ENCODE data around the gene GPI. TPM values are rescaled to one million over a fixed set of nuclear protein-coding genes. Genes with fewer than 3 reads are reported as not detected.

Gene GPI
- polyA plus RNA-seq, 1 donor (not counting 4 experiments of a cell fraction or from before 2014, with no cell fraction given): 123 TPM

DNA sequence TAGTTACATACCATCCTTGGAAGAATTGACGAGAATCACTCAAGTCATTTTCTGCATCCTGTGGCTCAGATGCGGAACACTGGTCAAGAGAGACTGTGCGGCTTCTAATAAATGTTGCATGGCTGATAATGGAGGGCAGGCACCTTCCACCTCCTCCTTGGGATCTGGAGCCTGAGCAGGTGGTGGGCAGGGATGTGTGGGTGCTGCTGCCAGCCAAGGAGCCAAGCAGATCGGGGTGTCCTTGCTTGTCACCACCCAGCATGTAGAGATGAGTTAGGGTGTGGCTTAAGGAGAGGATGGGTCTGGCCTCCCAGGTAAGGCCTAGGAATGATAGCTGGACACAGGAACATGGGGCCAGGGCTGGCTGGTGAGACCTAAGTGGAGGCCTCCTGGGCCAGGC is 17.5 kb downstream of the GPI start:
- Histone ChIP-seq H4K20me1 (ENCODE audit: control insufficient read depth, extremely low read depth, insufficient read depth, low read length) (peaks cover 4% of the 10 kb centered on the region), H3K9ac (ENCODE audit: control insufficient read depth, extremely low read depth, insufficient read depth, low read length) (no peak overlapping the region), H3K4me2 (ENCODE audit: control insufficient read depth, extremely low read depth, insufficient read depth, low read depth, low read length) (no peak overlapping the region), H3K4me1 (ENCODE audit: control insufficient read depth, extremely low read depth, insufficient read depth, low read length) (no peaks in the 10 kb centered on the region), H3K36me3 (ENCODE audit: control insufficient read depth in 2 of 2, extremely low read depth in 1 of 2, insufficient read depth in 2 of 2, low read length in 2 of 2) (peaks cover 67 to 81% of the 10 kb centered on the region in 2 experiments), H3K27ac (ENCODE audit: control insufficient read depth, insufficient read depth, low read length) (no peak overlapping the region), H3K27me3 (ENCODE audit: control insufficient read depth, extremely low read depth, insufficient read depth, low read length) (no peaks in the 10 kb centered on the region), H2AFZ (ENCODE audit: control insufficient read depth, low read length) (no peak overlapping the region), H3K79me2 (ENCODE audit: control insufficient read depth, insufficient read depth, low read length) (no peaks in the 10 kb centered on the region), H3K4me3 (ENCODE audit: control insufficient read depth in 2 of 3, extremely low read depth in 1 of 3, insufficient read depth in 2 of 3, low read depth in 1 of 3, low read length in 3 of 3) (no peak overlapping the region), H3K9me3 (ENCODE audit: control insufficient read depth, low read depth, low read length) (no peaks in the 10 kb centered on the region), H3K9me1 (ENCODE audit: control insufficient read depth, extremely low read depth, insufficient read depth, low read length) (no peaks in the 10 kb centered on the region)
- DNase-seq (ENCODE audit: low read depth, low spot score) (no peak), FAIRE-seq (no peak)
- dilution Hi-C loops (cut with MboI; ENCODE audit: extremely low pct_ligation_motif_present, low sequenced_read_pairs): no loop called here
- no peak for TF ChIP-seq EZH2 (IDR thresholded peaks at IDR 0.05; ENCODE audit: low read length)
- TF ChIP-seq, protein P1, sequence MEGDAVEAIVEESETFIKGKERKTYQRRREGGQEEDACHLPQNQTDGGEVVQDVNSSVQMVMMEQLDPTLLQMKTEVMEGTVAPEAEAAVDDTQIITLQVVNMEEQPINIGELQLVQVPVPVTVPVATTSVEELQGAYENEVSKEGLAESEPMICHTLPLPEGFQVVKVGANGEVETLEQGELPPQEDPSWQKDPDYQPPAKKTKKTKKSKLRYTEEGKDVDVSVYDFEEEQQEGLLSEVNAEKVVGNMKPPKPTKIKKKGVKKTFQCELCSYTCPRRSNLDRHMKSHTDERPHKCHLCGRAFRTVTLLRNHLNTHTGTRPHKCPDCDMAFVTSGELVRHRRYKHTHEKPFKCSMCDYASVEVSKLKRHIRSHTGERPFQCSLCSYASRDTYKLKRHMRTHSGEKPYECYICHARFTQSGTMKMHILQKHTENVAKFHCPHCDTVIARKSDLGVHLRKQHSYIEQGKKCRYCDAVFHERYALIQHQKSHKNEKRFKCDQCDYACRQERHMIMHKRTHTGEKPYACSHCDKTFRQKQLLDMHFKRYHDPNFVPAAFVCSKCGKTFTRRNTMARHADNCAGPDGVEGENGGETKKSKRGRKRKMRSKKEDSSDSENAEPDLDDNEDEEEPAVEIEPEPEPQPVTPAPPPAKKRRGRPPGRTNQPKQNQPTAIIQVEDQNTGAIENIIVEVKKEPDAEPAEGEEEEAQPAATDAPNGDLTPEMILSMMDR (optimal IDR thresholded peaks at IDR 0.05 in 1 of 3, IDR thresholded peaks at IDR 0.05 in 1 of 3, conservative IDR thresholded peaks at IDR 0.05 in 1 of 3; ENCODE audit: extremely low read depth in 1 of 3, insufficient read depth in 2 of 3, low read length in 3 of 3): no peak

DNA sequence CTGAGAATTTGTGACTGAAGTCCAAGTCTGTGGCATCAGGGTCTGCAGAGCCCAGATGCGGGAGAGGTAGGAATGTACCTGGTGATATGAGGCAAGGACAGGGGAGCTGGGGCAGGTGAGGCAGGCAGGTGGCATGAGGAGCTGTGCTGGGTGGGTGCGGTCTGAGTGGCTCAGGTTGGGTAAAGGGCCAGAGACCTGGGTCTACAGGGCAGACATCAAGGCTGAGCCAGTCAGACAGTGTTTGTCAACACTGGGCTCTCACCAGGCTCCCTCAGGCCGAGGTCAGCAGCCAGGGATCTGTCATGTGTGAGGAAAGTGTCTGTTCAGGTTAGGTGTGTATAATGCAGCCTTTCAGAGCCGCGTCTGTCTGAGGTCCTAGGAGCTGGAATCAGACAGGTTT is 18.6 kb downstream of the GPI start:
- Histone ChIP-seq H3K27me3 (ENCODE audit: control insufficient read depth, extremely low read depth, insufficient read depth, low read length) (no peaks in the 10 kb centered on the region), H3K9ac (ENCODE audit: control insufficient read depth, extremely low read depth, insufficient read depth, low read length) (no peak overlapping the region), H3K4me2 (ENCODE audit: control insufficient read depth, extremely low read depth, insufficient read depth, low read depth, low read length) (no peak overlapping the region), H3K9me1 (ENCODE audit: control insufficient read depth, extremely low read depth, insufficient read depth, low read length) (no peaks in the 10 kb centered on the region), H3K79me2 (ENCODE audit: control insufficient read depth, insufficient read depth, low read length) (no peaks in the 10 kb centered on the region), H3K9me3 (ENCODE audit: control insufficient read depth, low read depth, low read length) (no peaks in the 10 kb centered on the region), H3K4me1 (ENCODE audit: control insufficient read depth, extremely low read depth, insufficient read depth, low read length) (no peaks in the 10 kb centered on the region), H2AFZ (ENCODE audit: control insufficient read depth, low read length) (no peak overlapping the region), H4K20me1 (ENCODE audit: control insufficient read depth, extremely low read depth, insufficient read depth, low read length) (peaks cover 4% of the 10 kb centered on the region), H3K27ac (ENCODE audit: control insufficient read depth, insufficient read depth, low read length) (no peak overlapping the region), H3K36me3 (ENCODE audit: control insufficient read depth in 2 of 2, extremely low read depth in 1 of 2, insufficient read depth in 2 of 2, low read length in 2 of 2) (peaks cover 69 to 83% of the 10 kb centered on the region in 2 experiments), H3K4me3 (ENCODE audit: control insufficient read depth in 2 of 3, extremely low read depth in 1 of 3, insufficient read depth in 2 of 3, low read depth in 1 of 3, low read length in 3 of 3) (no peak overlapping the region)
- dilution Hi-C loops (cut with MboI; ENCODE audit: extremely low pct_ligation_motif_present, low sequenced_read_pairs): no loop called here
- TF ChIP-seq, protein P1 (optimal IDR thresholded peaks at IDR 0.05 in 1 of 3, IDR thresholded peaks at IDR 0.05 in 1 of 3, conservative IDR thresholded peaks at IDR 0.05 in 1 of 3; ENCODE audit: extremely low read depth in 1 of 3, insufficient read depth in 2 of 3, low read length in 3 of 3): no peak
- no peak for TF ChIP-seq EZH2 (IDR thresholded peaks at IDR 0.05; ENCODE audit: low read length)
- no peak for FAIRE-seq
- DNase-seq (ENCODE audit: low read depth, low spot score): no peak
